A549 (cell line): ENCODE results near the gene CSN2. TPM values are rescaled to one million over a fixed set of nuclear protein-coding genes. Genes with fewer than 3 reads are reported as not detected.

Experiments used
- ATAC-seq, 2 experiments: fragments of 200-7000 bp in 1 of 2; fragments of >200 bp in 1 of 2; cut with Nextera tagmentation in 1 of 2; cut with Tn5 transposase in 1 of 2; 3 replicates each; pipeline versions ENCODE4 v1.8.0 to v1.9.1; 2018 to 2020; ENCODE audit warnings: mild to moderate bottlenecking in 1 of 2, moderate library complexity in 1 of 2
- CTCF ChIA-PET: fragments of 300-600 bp; sonication (Branson Sonifier 250); formaldehyde crosslinking; extraction: SDS; loops from one replicate; lab custom pipeline; 2021; ENCODE audit warnings: antibody characterized with exemption, inconsistent platforms; lab: Yijun Ruan, JAX
- POLR2A ChIA-PET: fragments of 350-600 bp; formaldehyde crosslinking; extraction: SDS; loops from one replicate; lab custom pipeline; 2021; ENCODE audit warnings: antibody characterized with exemption, inconsistent platforms; lab: Yijun Ruan, JAX
- DNase-seq, 2 experiments: peaks; one replicate each; pipeline versions ENCODE4 v3.0.0 to v3.0.0-alpha.2; 2011 to 2016; ENCODE audit warnings: low read depth in 1 of 2, low spot score in 1 of 2
- FAIRE-seq: peaks from 2 replicates; lab custom pipeline; 2011; peaks lifted over from hg19 to GRCh38; lab: Jason Lieb, UNC
- H3K27ac ChIP-seq, 2 experiments: fragments of >200 bp; sonication (Bioruptor Twin); formaldehyde crosslinking; 3 replicates each; pipeline ENCODE4 v1.5.1; 2016 to 2017
- H3K4me1 ChIP-seq: fragments of >200 bp; sonication (Bioruptor Twin); formaldehyde crosslinking; 3 replicates; pipeline ENCODE4 v1.6.1; 2016
- H3K4me2 ChIP-seq: fragments of >200 bp; sonication (Bioruptor Twin); formaldehyde crosslinking; 3 replicates; pipeline ENCODE4 v1.6.1; 2016
- H3K4me3 ChIP-seq: fragments of >200 bp; sonication (Bioruptor Twin); formaldehyde crosslinking; 3 replicates; pipeline ENCODE4 v1.5.1; 2016
- H3K9me3 ChIP-seq: fragments of >200 bp; sonication (Bioruptor Twin); formaldehyde crosslinking; 3 replicates; pipeline ENCODE4 v1.6.1; 2016
- CBX2 ChIP-seq: fragments of 200-600 bp; sonication (generic); IDR thresholded peaks from 2 replicates; pipeline ENCODE4 v1.6.1; 2016; ENCODE audit warnings: low read depth, mild to moderate bottlenecking, borderline replicate concordance
- CBX8 ChIP-seq: fragments of 200-600 bp; sonication (generic); IDR thresholded peaks from 2 replicates; pipeline ENCODE4 v1.6.1; 2016
- CHD2 ChIP-seq: fragments of 150-350 bp; IDR thresholded peaks from 2 replicates; pipeline ENCODE4 v1.6.1; 2014; ENCODE audit warnings: low read length; ENCODE audit not compliant: partially characterized antibody
- ESRRA ChIP-seq: fragments of 150-350 bp; IDR thresholded peaks from 2 replicates; pipeline ENCODE4 v1.6.1; 2014; ENCODE audit warnings: mild to moderate bottlenecking, low read length, borderline replicate concordance
- FOSB ChIP-seq: fragments of 250-450 bp; sonication (Bioruptor Pico); IDR thresholded peaks from 2 replicates; pipeline ENCODE4 v1.5.0; 2020; ENCODE audit warnings: mild to moderate bottlenecking, moderate library complexity
- FOXS1 ChIP-seq: fragments of 250-450 bp; sonication (Bioruptor Pico); IDR thresholded peaks from 2 replicates; pipeline ENCODE4 v1.5.0; 2020; ENCODE audit warnings: mild to moderate bottlenecking, moderate library complexity
- HMGXB4 ChIP-seq: fragments of 250-450 bp; sonication (Bioruptor Pico); IDR thresholded peaks from 2 replicates; pipeline ENCODE4 v1.5.0; 2021; ENCODE audit warnings: mild to moderate bottlenecking, moderate library complexity, borderline replicate concordance
- HOXA7 ChIP-seq: fragments of 250-450 bp; sonication (Bioruptor Pico); IDR thresholded peaks from 2 replicates; pipeline ENCODE4 v1.5.0; 2020; ENCODE audit warnings: mild to moderate bottlenecking, moderate library complexity
- KDM1A ChIP-seq: fragments of 200-600 bp; sonication (generic); IDR thresholded peaks from 2 replicates; pipeline ENCODE4 v1.6.1; 2016; ENCODE audit warnings: low read depth, mild to moderate bottlenecking
- KDM5A ChIP-seq: fragments of 200-600 bp; sonication (generic); IDR thresholded peaks from 2 replicates; pipeline ENCODE4 v1.6.1; 2016; ENCODE audit warnings: antibody characterized with exemption, mild to moderate bottlenecking
- PHF8 ChIP-seq: fragments of 200-600 bp; sonication (generic); IDR thresholded peaks from 2 replicates; pipeline ENCODE4 v1.6.1; 2016; ENCODE audit warnings: low read depth, mild to moderate bottlenecking, antibody characterized with exemption, moderate library complexity, borderline replicate concordance
- RARB ChIP-seq: fragments of 250-450 bp; sonication (Bioruptor Pico); IDR thresholded peaks from 2 replicates; pipeline ENCODE4 v1.8.0; 2021; ENCODE audit warnings: mild to moderate bottlenecking, moderate library complexity
- RCOR1 ChIP-seq: fragments of 150-350 bp; IDR thresholded peaks from 2 replicates; pipeline ENCODE4 v1.6.1; 2014; ENCODE audit warnings: antibody characterized with exemption, low read length, low read depth
- RNF2 ChIP-seq: fragments of 200-600 bp; sonication (generic); IDR thresholded peaks from 2 replicates; pipeline ENCODE4 v1.6.1; 2016; ENCODE audit warnings: low read depth, mild to moderate bottlenecking, antibody characterized with exemption, moderate library complexity, borderline replicate concordance
- SMC3 ChIP-seq: fragments of >200 bp; sonication (Bioruptor Twin); formaldehyde crosslinking; IDR thresholded peaks from 3 replicates; pipeline ENCODE4 v1.6.1; 2018; ENCODE audit warnings: inconsistent platforms
- SREBF2 ChIP-seq: fragments of 450-650 bp; IDR thresholded peaks from 2 replicates; pipeline ENCODE4 v1.6.1; 2014; ENCODE audit warnings: mild to moderate bottlenecking, moderate library complexity
- TP53 ChIP-seq: fragments of 250-450 bp; sonication (Bioruptor Pico); IDR thresholded peaks from 2 replicates; pipeline ENCODE4 v1.5.0; 2021; ENCODE audit warnings: mild to moderate bottlenecking, moderate library complexity
- ZFP36 ChIP-seq: fragments of 450-650 bp; IDR thresholded peaks from 2 replicates; pipeline ENCODE4 v1.6.1; 2014; ENCODE audit warnings: borderline replicate concordance; ENCODE audit not compliant: partially characterized antibody
- ZSCAN20 ChIP-seq: fragments of 250-450 bp; sonication (Bioruptor Pico); IDR thresholded peaks from 2 replicates; pipeline ENCODE4 v1.8.0; 2022; ENCODE audit warnings: mild to moderate bottlenecking, moderate library complexity
- WGBS: methylation state at CpG from one replicate; pipeline ENCODE4 v1.1.6; 2017; ENCODE audit errors: missing lambda C conversion rate; 5-methylcytosine and 5-hydroxymethylcytosine counted together
- polyA plus RNA-seq, 4 experiments: library from polyadenylated mRNA; depleted of rRNA in 3 of 4; stranded (reverse); fragments of >200 nt; fragmentation: RNase III in 1 of 4; extraction: RNeasy Plus Mini Kit Qiagen cat#74134 plus additional on column Dnase treatment in 1 of 4; gene quantifications; 2 replicates in 3 of 4; 3 replicates in 1 of 4; pipeline ENCODE4 v1.2.3, GENCODE V29; 2011 to 2017
- TF ChIP-seq, protein P1 (sequence below): fragments of 150-350 bp; IDR thresholded peaks from 2 replicates; pipeline ENCODE4 v1.6.1; 2014; ENCODE audit warnings: low read depth, mild to moderate bottlenecking, low read length
- TF ChIP-seq, protein P2 (sequence below): fragments of 250-450 bp; sonication (Bioruptor Pico); IDR thresholded peaks from 2 replicates; pipeline ENCODE4 v1.5.0; 2020; ENCODE audit warnings: low read depth, mild to moderate bottlenecking, moderate library complexity

The CSN2 gene
- polyA plus RNA-seq, 2 of the 4 experiments (the other 2 are of a cell fraction) = not detected

GRCh38 chr4:69910016-69910782 lies 55.3 kb downstream of the CSN2 start:
- no peak overlapping the region for H3K4me3 ChIP-seq
- CTCF ChIA-PET = no interaction called here
- WGBS = 58% methylated on average over 2 of the region's 2 CpGs
- H3K4me2 ChIP-seq = no peak overlapping the region
- H3K9me3 ChIP-seq = no peaks in the 10 kb centered on the region
- ATAC-seq = no peak
- FAIRE-seq = no peak
- DNase-seq = no peak
- TF ChIP-seq PHF8 (no peak), HMGXB4 (CRISPR knock-in tag) (no peak), RCOR1 (no peak), CBX8 (no peak), FOXS1 (CRISPR knock-in tag) (no peak), RNF2 (no peak), ESRRA (no peak), CHD2 (no peak), RARB (CRISPR knock-in tag) (no peak), KDM5A (no peak), CBX2 (no peak), HOXA7 (CRISPR knock-in tag) (no peak), TP53 (CRISPR knock-in tag) (no peak), KDM1A (no peak), SMC3 (no peak), FOSB (CRISPR knock-in tag) (no peak), ZSCAN20 (CRISPR knock-in tag) (no peak)
- TF ChIP-seq, protein P1, sequence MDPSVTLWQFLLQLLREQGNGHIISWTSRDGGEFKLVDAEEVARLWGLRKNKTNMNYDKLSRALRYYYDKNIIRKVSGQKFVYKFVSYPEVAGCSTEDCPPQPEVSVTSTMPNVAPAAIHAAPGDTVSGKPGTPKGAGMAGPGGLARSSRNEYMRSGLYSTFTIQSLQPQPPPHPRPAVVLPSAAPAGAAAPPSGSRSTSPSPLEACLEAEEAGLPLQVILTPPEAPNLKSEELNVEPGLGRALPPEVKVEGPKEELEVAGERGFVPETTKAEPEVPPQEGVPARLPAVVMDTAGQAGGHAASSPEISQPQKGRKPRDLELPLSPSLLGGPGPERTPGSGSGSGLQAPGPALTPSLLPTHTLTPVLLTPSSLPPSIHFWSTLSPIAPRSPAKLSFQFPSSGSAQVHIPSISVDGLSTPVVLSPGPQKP = no peak
- TF ChIP-seq, protein P2, sequence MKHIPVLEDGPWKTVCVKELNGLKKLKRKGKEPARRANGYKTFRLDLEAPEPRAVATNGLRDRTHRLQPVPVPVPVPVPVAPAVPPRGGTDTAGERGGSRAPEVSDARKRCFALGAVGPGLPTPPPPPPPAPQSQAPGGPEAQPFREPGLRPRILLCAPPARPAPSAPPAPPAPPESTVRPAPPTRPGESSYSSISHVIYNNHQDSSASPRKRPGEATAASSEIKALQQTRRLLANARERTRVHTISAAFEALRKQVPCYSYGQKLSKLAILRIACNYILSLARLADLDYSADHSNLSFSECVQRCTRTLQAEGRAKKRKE (CRISPR knock-in tag) = no peak
- H3K27ac ChIP-seq = no peak overlapping the region
- POLR2A ChIA-PET = no interaction called here
- H3K4me1 ChIP-seq = no peaks in the 10 kb centered on the region

DNA sequence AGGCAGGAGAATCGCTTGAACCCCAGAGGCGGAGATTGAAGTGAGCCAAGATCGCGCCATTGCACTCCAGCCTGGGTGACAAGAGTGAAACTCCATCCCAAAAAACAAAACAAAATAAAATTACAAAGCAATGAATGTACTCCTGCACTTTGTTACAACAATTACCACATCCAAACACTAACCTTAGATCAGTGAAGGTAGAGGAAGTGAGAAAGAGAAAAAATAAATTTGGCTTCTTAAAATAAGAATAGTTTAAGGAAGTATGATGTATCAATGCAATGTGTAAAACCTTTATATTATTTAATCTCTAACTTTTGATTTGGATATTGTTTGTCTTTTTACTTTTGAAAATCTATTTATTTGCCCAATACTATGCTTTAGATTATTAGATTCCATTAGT lies 56.3 kb downstream of the CSN2 start:
- no peak for ATAC-seq
- TF ChIP-seq ZFP36 (no peak), SREBF2 (no peak)
- TF ChIP-seq, all 56 proteins: peak for 0
- no peak overlapping the region for H3K27ac ChIP-seq
- H3K4me1 ChIP-seq = no peaks in the 10 kb centered on the region
- CTCF ChIA-PET = no interaction called here
- H3K9me3 ChIP-seq = no peaks in the 10 kb centered on the region
- no peak overlapping the region for H3K4me3 ChIP-seq
- 62% methylated on average over 4 of the region's 4 CpGs for WGBS
- POLR2A ChIA-PET = no interaction called here
- FAIRE-seq (no peak), DNase-seq (no peak)
- no peak overlapping the region for H3K4me2 ChIP-seq
